Measurements from ENCODE around the gene PYGM.

- TF ChIP-seq CTCF (IDR thresholded peaks at IDR 0.05): no peak
- no peak for TF ChIP-seq POLR2A (IDR thresholded peaks at IDR 0.05)
These were observed 41.5 kb downstream of the PYGM start for GRCh38 chr11:64718084-64718779.

Data from testis (tissue), 2 donors.